MM.1S (cell line): Measurements from ENCODE around the gene FOXL2NB.

Experiments
- DNase-seq: peaks from one replicate; pipeline ENCODE4 v3.0.0-alpha.2; 2015
- H2AFZ ChIP-seq: fragments of 300-600 bp; sonication (generic); 2 replicates; pipeline ENCODE4 v1.6.0; 2016; ENCODE audit warnings: antibody characterized with exemption, low read length
- H3F3A ChIP-seq: fragments of 300-600 bp; sonication (generic); 2 replicates; pipeline ENCODE4 v1.6.1; 2016; ENCODE audit warnings: mild to moderate bottlenecking, antibody characterized with exemption, low read length, moderate library complexity, mixed read lengths; ENCODE audit not compliant: insufficient read depth
- H3K27ac ChIP-seq: fragments of 300-600 bp; sonication (generic); 2 replicates; pipeline ENCODE4 v1.5.1; 2016; ENCODE audit warnings: mild to moderate bottlenecking, low read length
- H3K27me3 ChIP-seq: fragments of 300-600 bp; sonication (generic); replicated peaks from 2 replicates; pipeline ENCODE4 v1.6.0; 2016; ENCODE audit warnings: low read length; ENCODE audit not compliant: insufficient read depth
- H3K36me3 ChIP-seq: fragments of 300-600 bp; sonication (generic); replicated peaks from 2 replicates; pipeline ENCODE4 v1.6.1; 2016; ENCODE audit warnings: mild to moderate bottlenecking, low read length, mixed read lengths; ENCODE audit not compliant: insufficient read depth
- H3K4me1 ChIP-seq: fragments of 300-600 bp; sonication (generic); 2 replicates; pipeline ENCODE4 v1.6.1; 2016; ENCODE audit warnings: low read length, mixed read lengths
- H3K4me2 ChIP-seq: fragments of 300-600 bp; sonication (generic); 2 replicates; pipeline ENCODE4 v1.6.0; 2016; ENCODE audit warnings: low read depth, low read length
- H3K4me3 ChIP-seq: fragments of 300-600 bp; sonication (generic); 2 replicates; pipeline ENCODE4 v1.5.1; 2016; ENCODE audit warnings: low read length, mixed read lengths
- H3K79me2 ChIP-seq: fragments of 300-600 bp; sonication (generic); 2 replicates; pipeline ENCODE4 v1.6.1; 2016; ENCODE audit warnings: mixed run types, low read length, mixed read lengths
- H3K9ac ChIP-seq: fragments of 300-600 bp; sonication (generic); 2 replicates; pipeline ENCODE4 v1.6.1; 2016; ENCODE audit warnings: low read length, mixed read lengths
- H3K9me2 ChIP-seq: fragments of 300-600 bp; sonication (generic); replicated peaks from 2 replicates; pipeline ENCODE4 v1.6.1; 2016; ENCODE audit warnings: mild to moderate bottlenecking, low read length, mixed read lengths; ENCODE audit not compliant: insufficient read depth
- H3K9me3 ChIP-seq: fragments of 300-600 bp; sonication (generic); replicated peaks from 2 replicates; pipeline ENCODE4 v1.6.1; 2016; ENCODE audit warnings: mild to moderate bottlenecking, low read length, mixed read lengths; ENCODE audit not compliant: insufficient read depth
- H4K20me1 ChIP-seq: fragments of 300-600 bp; sonication (generic); 2 replicates; pipeline ENCODE4 v1.6.1; 2016; ENCODE audit warnings: mild to moderate bottlenecking, low read length, moderate library complexity, mixed read lengths; ENCODE audit not compliant: insufficient read depth
- EZH2 ChIP-seq: fragments of 300-600 bp; sonication (generic); optimal IDR thresholded peaks from 2 replicates; pipeline ENCODE3; 2017; ENCODE audit warnings: low read depth, mild to moderate bottlenecking, antibody characterized with exemption, low read length, mixed read lengths
- EZH2phosphoT487 ChIP-seq: fragments of 300-600 bp; sonication (generic); IDR thresholded peaks from 2 replicates; pipeline ENCODE4 v1.6.1; 2018; ENCODE audit warnings: antibody characterized with exemption, low read length
- TF ChIP-seq, protein P1 (sequence below): fragments of 300-600 bp; sonication (generic); IDR thresholded peaks from 2 replicates; pipeline ENCODE4 v1.5.1; 2016; ENCODE audit warnings: antibody characterized with exemption, low read length, mixed read lengths

FOXL2NB gene

DNA sequence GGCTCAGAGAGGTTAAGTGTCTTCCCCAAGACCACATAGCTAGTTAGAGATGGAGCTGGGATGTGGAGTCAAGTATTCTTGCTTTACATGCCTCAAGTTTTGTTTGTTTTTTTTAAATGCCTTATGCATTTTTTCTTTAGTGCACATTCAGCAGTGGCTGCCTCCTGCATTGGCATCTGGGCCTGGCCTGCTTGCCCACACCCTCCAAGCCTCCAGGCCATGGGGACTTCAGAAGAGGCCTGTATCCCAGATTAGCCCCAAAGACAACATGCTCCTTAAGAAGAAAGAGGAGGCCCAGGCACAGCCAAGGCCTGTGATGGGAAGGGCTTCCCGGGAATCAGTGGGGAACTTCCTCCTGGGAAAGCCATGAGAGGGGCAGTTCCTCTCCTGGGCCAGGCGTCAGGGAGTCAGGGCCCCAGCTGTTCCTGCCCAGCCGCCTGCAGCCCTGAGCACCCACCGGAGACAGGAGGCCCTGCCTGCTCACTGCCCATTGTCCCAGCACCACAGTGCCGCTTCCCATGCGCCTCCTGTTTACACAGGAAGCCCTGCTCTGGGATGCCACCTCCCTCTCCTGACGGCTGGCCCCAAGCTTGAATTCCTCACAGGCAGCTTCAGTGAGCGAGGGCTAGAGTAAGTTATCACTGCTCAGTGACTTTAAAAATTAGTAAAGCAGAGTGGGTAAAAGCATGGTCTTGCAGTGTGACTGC lies 16.0 kb downstream of the FOXL2NB start:
- no peak overlapping the region for H2AFZ ChIP-seq
- no peaks in the 10 kb centered on the region for H3K4me1 ChIP-seq
- H3K27ac ChIP-seq = no peak overlapping the region
- H4K20me1 ChIP-seq = no peaks in the 10 kb centered on the region
- no peaks in the 10 kb centered on the region for H3K27me3 ChIP-seq
- H3K9me3 ChIP-seq = no peaks in the 10 kb centered on the region
- DNase-seq = no peak
- H3K4me2 ChIP-seq = no peak overlapping the region
- no peaks in the 10 kb centered on the region for H3K36me3 ChIP-seq
- H3K4me3 ChIP-seq = no peak overlapping the region
- no peak overlapping the region for H3K9ac ChIP-seq
- no peaks in the 10 kb centered on the region for H3K9me2 ChIP-seq
- no peaks in the 10 kb centered on the region for H3K79me2 ChIP-seq
- TF ChIP-seq EZH2phosphoT487 (no peak), EZH2 (no peak)
- TF ChIP-seq, protein P1, sequence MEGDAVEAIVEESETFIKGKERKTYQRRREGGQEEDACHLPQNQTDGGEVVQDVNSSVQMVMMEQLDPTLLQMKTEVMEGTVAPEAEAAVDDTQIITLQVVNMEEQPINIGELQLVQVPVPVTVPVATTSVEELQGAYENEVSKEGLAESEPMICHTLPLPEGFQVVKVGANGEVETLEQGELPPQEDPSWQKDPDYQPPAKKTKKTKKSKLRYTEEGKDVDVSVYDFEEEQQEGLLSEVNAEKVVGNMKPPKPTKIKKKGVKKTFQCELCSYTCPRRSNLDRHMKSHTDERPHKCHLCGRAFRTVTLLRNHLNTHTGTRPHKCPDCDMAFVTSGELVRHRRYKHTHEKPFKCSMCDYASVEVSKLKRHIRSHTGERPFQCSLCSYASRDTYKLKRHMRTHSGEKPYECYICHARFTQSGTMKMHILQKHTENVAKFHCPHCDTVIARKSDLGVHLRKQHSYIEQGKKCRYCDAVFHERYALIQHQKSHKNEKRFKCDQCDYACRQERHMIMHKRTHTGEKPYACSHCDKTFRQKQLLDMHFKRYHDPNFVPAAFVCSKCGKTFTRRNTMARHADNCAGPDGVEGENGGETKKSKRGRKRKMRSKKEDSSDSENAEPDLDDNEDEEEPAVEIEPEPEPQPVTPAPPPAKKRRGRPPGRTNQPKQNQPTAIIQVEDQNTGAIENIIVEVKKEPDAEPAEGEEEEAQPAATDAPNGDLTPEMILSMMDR = no peak
- H3F3A ChIP-seq = no peaks in the 10 kb centered on the region

DNA sequence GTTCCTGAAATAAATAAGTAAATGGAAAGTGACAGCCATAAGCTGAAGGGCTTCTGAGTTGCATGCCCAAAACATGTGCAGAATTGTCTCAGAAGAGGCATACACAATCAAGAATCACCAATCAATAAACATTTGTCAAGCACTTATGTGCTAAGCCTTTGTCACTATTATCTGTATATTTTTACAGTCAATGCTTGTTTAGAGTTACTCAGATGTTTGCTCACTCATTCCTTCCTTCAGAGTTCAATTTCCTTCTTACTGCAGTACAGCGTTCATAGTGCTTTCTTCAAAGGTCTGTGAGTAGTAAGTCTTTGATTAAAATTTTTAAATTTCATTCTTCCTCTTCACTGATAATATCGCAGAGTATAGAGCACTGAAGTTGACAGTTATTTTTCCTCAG lies 17.2 kb downstream of the FOXL2NB start:
- TF ChIP-seq, protein P1 = no peak
- no peak for TF ChIP-seq EZH2phosphoT487
- TF ChIP-seq EZH2 = no peak
- Histone ChIP-seq H3K9me3 (no peaks in the 10 kb centered on the region), H3K27ac (no peak overlapping the region), H3K4me2 (no peak overlapping the region), H4K20me1 (no peaks in the 10 kb centered on the region), H3K9ac (no peak overlapping the region), H2AFZ (no peak overlapping the region), H3F3A (no peaks in the 10 kb centered on the region), H3K27me3 (no peaks in the 10 kb centered on the region), H3K9me2 (no peaks in the 10 kb centered on the region), H3K4me1 (no peaks in the 10 kb centered on the region), H3K79me2 (no peaks in the 10 kb centered on the region), H3K36me3 (no peaks in the 10 kb centered on the region), H3K4me3 (no peak overlapping the region)
- no peak for DNase-seq

DNA sequence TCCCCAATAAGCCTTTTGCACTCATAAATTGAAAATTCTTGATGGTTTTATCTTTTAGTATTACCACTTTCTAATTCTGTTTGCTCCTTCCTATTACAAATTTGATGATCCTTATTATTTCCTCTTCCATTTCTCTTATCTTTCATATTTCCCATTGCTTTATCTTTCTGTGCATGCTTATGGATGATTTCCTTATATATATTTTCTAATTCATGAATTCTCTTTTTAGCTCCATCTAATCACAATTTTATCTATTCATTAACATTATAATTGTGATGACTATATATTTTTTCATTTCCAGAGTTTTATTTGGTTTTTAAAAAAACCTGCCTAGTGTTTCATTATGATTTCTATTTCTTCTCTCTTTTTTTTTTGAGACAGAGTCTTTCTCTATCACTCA lies 17.9 kb downstream of the FOXL2NB start:
- H3K36me3 ChIP-seq = no peaks in the 10 kb centered on the region
- no peaks in the 10 kb centered on the region for H3K27me3 ChIP-seq
- no peaks in the 10 kb centered on the region for H3K4me1 ChIP-seq
- TF ChIP-seq, protein P1 = no peak
- TF ChIP-seq EZH2phosphoT487 (no peak), EZH2 (no peak)
- no peak for DNase-seq
- H4K20me1 ChIP-seq = no peaks in the 10 kb centered on the region
- H3K9ac ChIP-seq = no peak overlapping the region
- H3K4me2 ChIP-seq = no peak overlapping the region
- no peaks in the 10 kb centered on the region for H3K9me2 ChIP-seq
- no peaks in the 10 kb centered on the region for H3K9me3 ChIP-seq
- H2AFZ ChIP-seq = no peak overlapping the region
- no peaks in the 10 kb centered on the region for H3F3A ChIP-seq
- H3K4me3 ChIP-seq = no peak overlapping the region
- H3K79me2 ChIP-seq = no peaks in the 10 kb centered on the region
- H3K27ac ChIP-seq = no peak overlapping the region
